GM23338 (cell line): ENCODE results near the gene XRCC4. TPM values are rescaled to one million over a fixed set of nuclear protein-coding genes. Genes with fewer than 3 reads are reported as not detected.

Experiments used
- ATAC-seq: fragments of 200-7000 bp; cut with Tn5 transposase; 3 replicates; pipeline ENCODE4 v1.9.1; 2020
- DNase-seq: peaks from one replicate; pipeline ENCODE4 v3.0.0-alpha.2; 2015; ENCODE audit warnings: low spot score
- H2AFZ ChIP-seq: fragments of 200-600 bp; sonication (generic); 2 replicates; pipeline ENCODE4 v1.8.0; 2016; ENCODE audit warnings: antibody characterized with exemption, mild to moderate bottlenecking, moderate library complexity
- H3F3A ChIP-seq: fragments of 200-600 bp; sonication (generic); replicated peaks from 2 replicates; pipeline ENCODE4 v1.8.0; 2017; ENCODE audit warnings: antibody characterized with exemption, mixed run types, low read depth
- H3K27ac ChIP-seq: fragments of 200-600 bp; sonication (generic); 2 replicates; pipeline ENCODE4 v1.6.1; 2016; ENCODE audit warnings: low read depth
- H3K27me3 ChIP-seq: fragments of 200-600 bp; sonication (generic); 2 replicates; pipeline ENCODE4 v1.8.0; 2016; ENCODE audit warnings: mild to moderate bottlenecking, mixed run types, moderate library complexity; ENCODE audit not compliant: insufficient read depth
- H3K36me3 ChIP-seq: fragments of 200-600 bp; sonication (generic); 2 replicates; pipeline ENCODE4 v1.8.0; 2016; ENCODE audit warnings: mild to moderate bottlenecking; ENCODE audit not compliant: insufficient read depth
- H3K4me1 ChIP-seq: fragments of 200-600 bp; sonication (generic); 2 replicates; pipeline ENCODE4 v1.8.0; 2016; ENCODE audit warnings: mild to moderate bottlenecking, moderate library complexity; ENCODE audit not compliant: insufficient read depth
- H3K4me2 ChIP-seq: fragments of 200-600 bp; sonication (generic); 2 replicates; pipeline ENCODE4 v1.7.1; 2017; ENCODE audit warnings: mixed run types
- H3K4me3 ChIP-seq: fragments of 200-600 bp; sonication (generic); 2 replicates; pipeline ENCODE4 v1.6.1; 2016; ENCODE audit warnings: mixed run types
- H3K79me2 ChIP-seq: fragments of 200-600 bp; sonication (generic); replicated peaks from 2 replicates; pipeline ENCODE4 v1.8.0; 2017; ENCODE audit warnings: mild to moderate bottlenecking; ENCODE audit not compliant: insufficient read depth
- H3K9me2 ChIP-seq: fragments of 200-600 bp; sonication (generic); 2 replicates; pipeline ENCODE4 v1.8.0; 2017; ENCODE audit not compliant: insufficient read depth
- H4K20me1 ChIP-seq: fragments of 200-600 bp; sonication (generic); replicated peaks from 2 replicates; pipeline ENCODE4 v1.8.0; 2017; ENCODE audit warnings: mild to moderate bottlenecking; ENCODE audit not compliant: insufficient read depth
- H3K27ac Mint-ChIP-seq: 2 replicates; pipeline ENCODE4 v1.8.0; 2020; ENCODE audit warnings: inconsistent platforms, mild to moderate bottlenecking, moderate library complexity, mixed read lengths
- H3K27me3 Mint-ChIP-seq: 3 replicates; pipeline ENCODE4 v1.8.0; 2022; ENCODE audit warnings: low read depth, mild to moderate bottlenecking, moderate library complexity, mixed read lengths, inconsistent platforms; ENCODE audit not compliant: insufficient read depth, poor library complexity
- H3K36me3 Mint-ChIP-seq: 3 replicates; pipeline ENCODE4 v1.8.0; 2021; ENCODE audit warnings: low read depth, mild to moderate bottlenecking, inconsistent platforms, moderate library complexity, mixed read lengths
- H3K4me1 Mint-ChIP-seq: 3 replicates; pipeline ENCODE4 v1.8.0; 2020; ENCODE audit warnings: mild to moderate bottlenecking, inconsistent platforms, mixed read lengths
- H3K4me3 Mint-ChIP-seq: 3 replicates; pipeline ENCODE4 v1.8.0; 2021; ENCODE audit warnings: moderate library complexity, mild to moderate bottlenecking, inconsistent platforms, mixed read lengths
- H3K9me3 Mint-ChIP-seq: 3 replicates; pipeline ENCODE4 v1.8.0; 2020; ENCODE audit warnings: moderate library complexity, mild to moderate bottlenecking, inconsistent platforms, mixed read lengths
- CREB1 ChIP-seq: fragments of 250-450 bp; sonication (Bioruptor Pico); IDR thresholded peaks from 2 replicates; pipeline ENCODE4 v1.5.0; 2020; ENCODE audit warnings: low read depth, mild to moderate bottlenecking, moderate library complexity
- EZH2phosphoT487 ChIP-seq: fragments of 200-600 bp; sonication (generic); IDR thresholded peaks from one replicate; pipeline ENCODE4 v1.8.1; 2018; ENCODE audit warnings: antibody characterized with exemption; ENCODE audit not compliant: unreplicated experiment
- JUNB ChIP-seq: IDR thresholded peaks from one replicate; pipeline ENCODE4 v1.6.1; 2016; ENCODE audit warnings: antibody characterized with exemption; ENCODE audit not compliant: unreplicated experiment
- NANOG ChIP-seq: IDR thresholded peaks from 2 replicates; pipeline ENCODE4 v1.6.1; 2016; ENCODE audit warnings: antibody characterized with exemption, borderline replicate concordance
- POLR2AphosphoS5 ChIP-seq: IDR thresholded peaks from 2 replicates; pipeline ENCODE4 v1.6.1; 2016; ENCODE audit warnings: antibody characterized with exemption, low read depth
- ZNF462 ChIP-seq: fragments of 250-450 bp; sonication (Bioruptor Pico); IDR thresholded peaks from 2 replicates; pipeline ENCODE4 v1.5.0; 2020; ENCODE audit warnings: mild to moderate bottlenecking, moderate library complexity
- polyA plus RNA-seq: library from polyadenylated mRNA; unstranded; fragments of >200 nt; fragmentation: Nextera tagmentation; extraction: Ambion mirVana; gene quantifications from 2 replicates; pipeline ENCODE4 v1.2.1, GENCODE V29; 2016
- total RNA-seq: library from RNA; depleted of rRNA; stranded (reverse); fragments of >200 nt; shearing (Covaris generic); gene quantifications from 2 replicates; pipeline ENCODE4 v1.2.3, GENCODE V29; 2014
- TF ChIP-seq, protein P1 (sequence below): IDR thresholded peaks from 2 replicates; pipeline ENCODE4 v1.6.1; 2016; ENCODE audit warnings: antibody characterized with exemption

The XRCC4 gene
- total and polyA plus RNA-seq, 2 experiments from 2014 or later: 11.5 to 22.4 TPM

DNA sequence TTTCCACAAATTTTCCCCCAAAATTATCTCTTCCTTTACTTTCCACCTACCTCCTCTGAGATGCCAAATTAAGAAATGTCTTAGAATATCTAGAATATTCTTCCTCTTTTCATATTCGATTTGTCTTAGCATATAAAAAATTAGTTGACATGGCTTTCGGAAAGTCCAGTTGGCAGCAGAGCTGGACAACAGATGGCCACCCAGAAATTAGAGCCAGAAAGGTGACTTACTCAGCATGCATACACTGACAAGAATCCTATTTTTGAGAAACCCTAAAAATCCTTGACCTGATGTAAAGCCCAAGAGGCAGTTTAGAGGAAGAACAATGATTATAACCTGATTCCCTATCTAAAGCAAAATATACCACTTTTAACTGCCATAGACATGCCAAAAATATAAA, 22.2 kb upstream of the XRCC4 start:
- H3K27me3 ChIP-seq: no peaks in the 10 kb centered on the region
- Mint-ChIP-seq H3K4me1 (peaks cover 11% of the 10 kb centered on the region), H3K27ac (no peak overlapping the region), H3K9me3 (no peaks in the 10 kb centered on the region; the same call in 2 of the 3 replicates), H3K4me3 (no peak overlapping the region), H3K27me3 (no peaks in the 10 kb centered on the region), H3K36me3 (peaks cover 29% of the 10 kb centered on the region)
- H4K20me1 ChIP-seq: peaks cover 3% of the 10 kb centered on the region; the same call in 1 of the 2 replicates
- ATAC-seq: no peak
- 0 out of 2 replicates have a peak overlapping the region, but pooled peaks have one; percentile 52 for H3K27ac ChIP-seq
- no peak overlapping the region for H2AFZ ChIP-seq
- H3F3A ChIP-seq: 0 out of 2 replicates have a peak, but pooled peaks cover 4% of the 10 kb centered on the region
- H3K79me2 ChIP-seq: peaks cover 16% of the 10 kb centered on the region
- TF ChIP-seq EZH2phosphoT487 (no peak), ZNF462 (CRISPR knock-in tag) (no peak), CREB1 (CRISPR knock-in tag) (no peak), NANOG (no peak), JUNB (no peak), POLR2AphosphoS5 (no peak)
- peaks cover 5% of the 10 kb centered on the region; the same call in 1 of the 2 replicates for H3K4me1 ChIP-seq
- no peak overlapping the region for H3K4me3 ChIP-seq
- peaks cover 4% of the 10 kb centered on the region; the same call in 1 of the 2 replicates for H3K36me3 ChIP-seq
- no peaks in the 10 kb centered on the region for H3K9me2 ChIP-seq
- H3K4me2 ChIP-seq: no peak overlapping the region
- DNase-seq: no peak

DNA sequence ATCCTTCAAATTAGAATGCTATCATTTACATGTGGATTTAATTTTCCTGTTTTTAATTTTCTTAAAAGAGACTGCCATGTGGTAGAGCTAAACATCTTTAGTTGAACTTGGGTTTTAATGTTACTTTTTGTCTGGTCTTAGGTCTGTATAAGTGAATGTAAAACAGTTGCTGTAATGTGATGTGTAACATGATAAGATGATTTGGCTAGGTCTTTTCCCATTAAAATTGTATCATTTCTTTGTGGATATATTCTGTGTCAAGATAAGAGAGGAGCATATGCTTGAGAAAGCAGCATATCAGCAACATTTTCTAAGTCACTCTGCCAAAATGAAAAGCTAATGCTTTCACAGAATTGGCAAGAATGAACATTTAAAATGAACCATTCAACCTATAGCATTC, 18.6 kb upstream of the XRCC4 start:
- Histone ChIP-seq H3K4me3 (no peak overlapping the region), H3K4me1 (no peaks in the 10 kb centered on the region), H3K4me2 (no peak overlapping the region), H3K27ac (no peak overlapping the region), H2AFZ (no peak overlapping the region), H4K20me1 (no peaks in the 10 kb centered on the region; the same call in 1 of the 2 replicates), H3K79me2 (peaks cover 44% of the 10 kb centered on the region), H3K27me3 (no peaks in the 10 kb centered on the region), H3F3A (no peaks in the 10 kb centered on the region), H3K36me3 (peaks cover 9% of the 10 kb centered on the region; the same call in 1 of the 2 replicates), H3K9me2 (no peaks in the 10 kb centered on the region)
- no peak overlapping the region for H3K4me3 Mint-ChIP-seq
- ATAC-seq (no peak), DNase-seq (no peak)
- peaks cover 43% of the 10 kb centered on the region for H3K36me3 Mint-ChIP-seq
- peaks cover 9% of the 10 kb centered on the region; the same call in 1 of the 3 replicates for H3K4me1 Mint-ChIP-seq
- H3K9me3 Mint-ChIP-seq: no peaks in the 10 kb centered on the region
- TF ChIP-seq, protein P1, sequence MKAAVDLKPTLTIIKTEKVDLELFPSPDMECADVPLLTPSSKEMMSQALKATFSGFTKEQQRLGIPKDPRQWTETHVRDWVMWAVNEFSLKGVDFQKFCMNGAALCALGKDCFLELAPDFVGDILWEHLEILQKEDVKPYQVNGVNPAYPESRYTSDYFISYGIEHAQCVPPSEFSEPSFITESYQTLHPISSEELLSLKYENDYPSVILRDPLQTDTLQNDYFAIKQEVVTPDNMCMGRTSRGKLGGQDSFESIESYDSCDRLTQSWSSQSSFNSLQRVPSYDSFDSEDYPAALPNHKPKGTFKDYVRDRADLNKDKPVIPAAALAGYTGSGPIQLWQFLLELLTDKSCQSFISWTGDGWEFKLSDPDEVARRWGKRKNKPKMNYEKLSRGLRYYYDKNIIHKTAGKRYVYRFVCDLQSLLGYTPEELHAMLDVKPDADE: no peak
- H3K27ac Mint-ChIP-seq: peak overlapping the region; percentile 11; the same call in 1 of the 2 replicates
- H3K27me3 Mint-ChIP-seq: no peaks in the 10 kb centered on the region
